Measurements from ENCODE around the gene DLG1.

DLG1 gene

GRCh38 chr3:197124713-197125112 lies 173.7 kb downstream of the DLG1 start:
- no peak for TF ChIP-seq CTCF (IDR thresholded peaks at IDR 0.05; ENCODE audit: borderline replicate concordance, control extremely low read depth, extremely low read depth, insufficient read depth, missing control alignments)
- DNase-seq (ENCODE audit: low spot score), result no peak
- in situ Hi-C loops (cut with MboI; ENCODE audit: low sequenced_read_pairs, unreplicated experiment), result no loop called here

- TF ChIP-seq CTCF (IDR thresholded peaks at IDR 0.05; ENCODE audit: borderline replicate concordance, control extremely low read depth, extremely low read depth, insufficient read depth, missing control alignments), result no peak
- in situ Hi-C loops (cut with MboI; ENCODE audit: low sequenced_read_pairs, unreplicated experiment), result no loop called here
Measured at GRCh38 chr3:197122394-197122793, 176.0 kb downstream of the DLG1 start.

GRCh38 chr3:197117114-197117513 lies 181.3 kb downstream of the DLG1 start:
- no peak for TF ChIP-seq CTCF (IDR thresholded peaks at IDR 0.05; ENCODE audit: borderline replicate concordance, control extremely low read depth, extremely low read depth, insufficient read depth, missing control alignments)
- in situ Hi-C loops (cut with MboI; ENCODE audit: low sequenced_read_pairs, unreplicated experiment), result no loop called here
- DNase-seq (ENCODE audit: low spot score), result no peak

More at GRCh38 chr3:197122394-197122793, 176.0 kb downstream of the DLG1 start:
- DNase-seq (ENCODE audit: low spot score), result no peak

GRCh38 chr3:197114007-197114406 lies 184.4 kb downstream of the DLG1 start:
- in situ Hi-C loops (cut with MboI; ENCODE audit: low sequenced_read_pairs, unreplicated experiment), result no loop called here
- TF ChIP-seq CTCF (IDR thresholded peaks at IDR 0.05; ENCODE audit: borderline replicate concordance, control extremely low read depth, extremely low read depth, insufficient read depth, missing control alignments), result no peak
- DNase-seq (ENCODE audit: low spot score), result no peak

GRCh38 chr3:197111685-197112084 lies 186.7 kb downstream of the DLG1 start:
- no peak for TF ChIP-seq CTCF (IDR thresholded peaks at IDR 0.05; ENCODE audit: borderline replicate concordance, control extremely low read depth, extremely low read depth, insufficient read depth, missing control alignments)
- no peak for DNase-seq (ENCODE audit: low spot score)
- in situ Hi-C loops (cut with MboI; ENCODE audit: low sequenced_read_pairs, unreplicated experiment), result no loop called here

GRCh38 chr3:197105786-197106185 lies 192.6 kb downstream of the DLG1 start:
- TF ChIP-seq CTCF (IDR thresholded peaks at IDR 0.05; ENCODE audit: borderline replicate concordance, control extremely low read depth, extremely low read depth, insufficient read depth, missing control alignments), result no peak
- no peak for DNase-seq (ENCODE audit: low spot score)
- in situ Hi-C loops (cut with MboI; ENCODE audit: low sequenced_read_pairs, unreplicated experiment), result no loop called here

GRCh38 chr3:197104738-197105137 lies 193.7 kb downstream of the DLG1 start:
- in situ Hi-C loops (cut with MboI; ENCODE audit: low sequenced_read_pairs, unreplicated experiment), result no loop called here
- DNase-seq (ENCODE audit: low spot score), result no peak
- TF ChIP-seq CTCF (IDR thresholded peaks at IDR 0.05; ENCODE audit: borderline replicate concordance, control extremely low read depth, extremely low read depth, insufficient read depth, missing control alignments), result no peak

Data from GM13976 (cell line).